ENCODE results near the gene PEX11B. TPM values are rescaled to one million over a fixed set of nuclear protein-coding genes. Genes with fewer than 3 reads are reported as not detected.

PEX11B gene
- total and polyA plus RNA-seq, 8 donors = 10.7 to 21.9 (median 12.5) TPM

DNA sequence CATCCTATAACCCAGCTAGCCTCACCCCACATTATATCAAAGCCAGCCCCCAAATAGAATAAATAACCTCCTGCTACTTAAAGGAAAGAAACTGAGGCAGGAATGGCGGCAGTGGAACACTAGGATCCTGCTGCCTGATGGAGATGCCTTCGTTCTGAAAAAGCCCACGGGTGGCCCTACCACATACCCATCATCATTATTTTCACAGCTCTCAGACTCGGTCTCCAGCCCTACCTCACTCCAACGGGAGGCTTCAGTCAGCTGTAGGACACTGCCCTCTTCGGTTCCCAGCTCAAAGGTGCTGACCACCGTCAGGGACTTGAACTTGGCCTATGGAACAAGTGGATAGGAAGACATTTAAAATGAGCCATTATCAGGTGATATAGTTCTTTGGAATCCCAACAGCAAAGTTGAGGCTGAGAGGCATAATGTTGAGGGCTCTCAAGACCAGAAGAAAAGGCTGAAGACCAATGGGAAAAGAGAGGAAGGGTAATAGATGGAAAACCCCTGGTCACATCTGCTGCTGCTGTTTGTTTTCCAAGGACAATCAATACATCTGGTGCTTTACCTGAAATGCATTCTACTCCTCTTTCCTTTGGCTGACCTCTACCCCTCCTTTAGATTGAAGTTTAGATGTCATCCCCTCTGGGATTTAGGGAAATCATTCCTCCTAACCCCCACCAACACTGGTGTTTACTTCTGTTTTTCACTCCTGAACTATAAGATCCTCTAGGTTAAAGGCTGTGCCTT, 25.0 kb downstream of the PEX11B start:
- Histone ChIP-seq H3K36me3 (no peaks in the 10 kb centered on the region), H3K27ac (peak overlapping the region in 1 of 4 donors; percentile 60), H3K4me3 (no peak overlapping the region), H3K4me1 (peaks cover 17 to 27% (median 21%) of the 10 kb centered on the region in 3 donors), H3K27me3 (no peaks in the 10 kb centered on the region), H3K9me3 (no peaks in the 10 kb centered on the region)
- ATAC-seq (no peak), DNase-seq (no peak), FAIRE-seq (no peak)
- intact Hi-C loops (cut with DNase I) = loop anchor here in 1 of 3 donors (10.0 kb wide), 1 partner anchor 121 kb away; no protein-coding TSS in a partner anchor
- WGBS, 2 donors = 79 to 87% methylated on average over 7 of the region's 7 CpGs
- TF ChIP-seq CTCF (IDR thresholded peaks at IDR 0.05) = no peak

GRCh38 chr1:145892486-145893087, 25.9 kb downstream of the PEX11B start:
- 22 to 23% methylated on average over 3 of the region's 3 CpGs for WGBS, 2 donors
- intact Hi-C loops (cut with DNase I) = loop anchor here in 1 of 3 donors (10.0 kb wide), 1 partner anchor 122 kb away; no protein-coding TSS in a partner anchor

GRCh38 chr1:145891587-145892485, 26.7 kb downstream of the PEX11B start:
- intact Hi-C loops (cut with DNase I) = loop anchor here in 1 of 3 donors (10.0 kb wide), 1 partner anchor 123 kb away; no protein-coding TSS in a partner anchor
- H3K27me3 ChIP-seq = no peaks in the 10 kb centered on the region
- DNase-seq (peak; percentile 92 to 98 (median 95)), FAIRE-seq (no peak), ATAC-seq (peak; percentile 94 to 96 (median 95))
- 0 to 1% methylated on average over 6 of the region's 6 CpGs for WGBS, 2 donors
- peak overlapping the region; percentile 60 to 80 (median 70) for H3K27ac ChIP-seq
- H3K4me1 ChIP-seq = peaks cover 17 to 27% (median 21%) of the 10 kb centered on the region in 3 donors
- no peaks in the 10 kb centered on the region for H3K9me3 ChIP-seq
- H3K4me3 ChIP-seq = peak overlapping the region in 1 of 4 donors; percentile 3
- H3K36me3 ChIP-seq = no peaks in the 10 kb centered on the region
- TF ChIP-seq CTCF (IDR thresholded peaks at IDR 0.05) = peak; percentile 88 to 94 (median 92)

More at GRCh38 chr1:145892486-145893087, 25.9 kb downstream of the PEX11B start:
- Histone ChIP-seq H3K4me1 (peaks cover 17 to 27% (median 21%) of the 10 kb centered on the region in 3 donors), H3K27ac (peak overlapping the region; percentile 60 to 80 (median 70)), H3K27me3 (no peaks in the 10 kb centered on the region), H3K4me3 (peak overlapping the region in 1 of 4 donors; percentile 3), H3K9me3 (no peaks in the 10 kb centered on the region), H3K36me3 (no peaks in the 10 kb centered on the region)
- ATAC-seq (peak in 3 of 4 donors; percentile 13 to 20 (median 17)), DNase-seq (peak in 4 of 6 donors; percentile 27 to 46 (median 42)), FAIRE-seq (no peak)
- no peak for TF ChIP-seq CTCF (IDR thresholded peaks at IDR 0.05)

GRCh38 chr1:145891143-145891542, 27.4 kb downstream of the PEX11B start:
- no peak for FAIRE-seq
- no peak overlapping the region for H3K4me3 ChIP-seq
- DNase-seq = no peak
- H3K36me3 ChIP-seq = no peaks in the 10 kb centered on the region
- no peaks in the 10 kb centered on the region for H3K9me3 ChIP-seq
- peaks cover 17 to 27% (median 21%) of the 10 kb centered on the region in 3 donors for H3K4me1 ChIP-seq
- no peaks in the 10 kb centered on the region for H3K27me3 ChIP-seq
- WGBS, 2 donors = 16 to 17% methylated on average over 1 of the region's 1 CpG
- no peak for TF ChIP-seq CTCF (IDR thresholded peaks at IDR 0.05)
- peak in 2 of 4 donors; percentile 16 to 21 for ATAC-seq
- peak overlapping the region; percentile 60 to 80 (median 70) for H3K27ac ChIP-seq
- intact Hi-C loops (cut with DNase I) = loop anchor here in 1 of 3 donors (10.0 kb wide), 1 partner anchor 124 kb away; no protein-coding TSS in a partner anchor
